ENCODE measurements around the gene CIC.

Gene CIC

GRCh38 chr19:42244347-42245220 is 24.5 kb upstream of the CIC start:
- DNase-seq: peak; percentile 92

- no peak for DNase-seq
These were observed 23.8 kb upstream of the CIC start for GRCh38 chr19:42245231-42245630.

- peak; percentile 49 for DNase-seq
These were observed 22.7 kb upstream of the CIC start for GRCh38 chr19:42246143-42246921.

GRCh38 chr19:42246922-42247639 is 22.0 kb upstream of the CIC start:
- peak; percentile 33 for DNase-seq

GRCh38 chr19:42247640-42248199 is 21.3 kb upstream of the CIC start:
- DNase-seq: peak; percentile 26

GRCh38 chr19:42248270-42249148 is 20.5 kb upstream of the CIC start:
- peak; percentile 23 for DNase-seq

GRCh38 chr19:42249149-42249750 is 19.8 kb upstream of the CIC start:
- no peak for DNase-seq

GRCh38 chr19:42249769-42250168 is 19.3 kb upstream of the CIC start:
- no peak for DNase-seq

GRCh38 chr19:42250183-42250665 is 18.8 kb upstream of the CIC start:
- no peak for DNase-seq

GRCh38 chr19:42250666-42251531 is 18.2 kb upstream of the CIC start:
- no peak for DNase-seq

GRCh38 chr19:42251572-42252358 is 17.3 kb upstream of the CIC start:
- no peak for DNase-seq

GRCh38 chr19:42252365-42253244 is 16.4 kb upstream of the CIC start:
- DNase-seq: no peak

GRCh38 chr19:42253245-42254088 is 15.6 kb upstream of the CIC start:
- DNase-seq: peak; percentile 53

- DNase-seq: peak; percentile 74
These were observed 14.8 kb upstream of the CIC start for GRCh38 chr19:42254089-42254849.

- DNase-seq: peak; percentile 94
These were observed 13.9 kb upstream of the CIC start, which contains the start of gene ERF for GRCh38 chr19:42254850-42255765. Gene ERF, minus strand, starts transcription at chr19:42255128. Its CDS starts 129 bp downstream, at chr19:42254999.

Data from CD4-positive, alpha-beta T cell treated with Interleukin-15 for 1 hour (primary cell).